ENCODE measurements around the gene ZRANB3.
"Not testable (repeated sequence)": the region's sequence is repeated elsewhere in the genome, so short reads cannot be mapped to it uniquely, and the experiment has no call there.

Gene ZRANB3

DNA sequence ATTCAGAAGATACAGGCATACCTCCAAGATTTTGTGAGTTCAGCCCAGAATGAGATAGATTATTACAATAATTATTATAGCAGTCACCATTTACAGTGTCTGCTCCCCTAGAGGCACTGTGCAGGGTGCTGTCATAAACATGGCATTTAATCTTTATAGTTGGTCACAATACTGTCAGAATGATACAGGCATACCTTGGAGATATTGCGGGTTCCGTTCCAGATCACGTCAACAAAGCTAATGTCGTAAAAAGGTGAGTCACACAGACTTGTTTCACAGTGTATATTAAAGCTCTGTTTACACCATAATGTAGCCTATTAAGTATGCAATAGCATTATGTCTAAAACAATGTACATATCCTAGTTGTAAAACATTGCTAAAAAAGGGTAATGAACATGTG, 45.6 kb downstream of the ZRANB3 start:
- DNase-seq: no peak

DNA sequence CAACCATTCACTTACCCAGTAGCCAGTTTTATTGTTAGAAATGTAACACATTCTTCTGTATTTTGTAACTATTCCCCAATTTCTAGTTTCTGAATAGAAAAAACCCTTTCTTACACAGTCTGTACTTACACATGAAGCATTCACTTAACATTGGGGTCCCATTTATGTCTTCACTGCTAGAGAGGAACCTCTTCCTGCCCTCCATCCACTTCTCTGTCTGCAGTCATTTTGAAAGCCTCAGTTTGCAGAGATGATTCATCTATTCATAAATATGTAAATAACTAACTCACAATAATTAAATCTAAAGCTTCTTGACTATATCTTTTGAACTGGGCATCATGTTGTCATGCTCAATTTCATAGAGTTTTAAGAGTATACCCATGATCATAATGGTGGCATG, 55.9 kb downstream of the ZRANB3 start:
- DNase-seq: no peak

DNA sequence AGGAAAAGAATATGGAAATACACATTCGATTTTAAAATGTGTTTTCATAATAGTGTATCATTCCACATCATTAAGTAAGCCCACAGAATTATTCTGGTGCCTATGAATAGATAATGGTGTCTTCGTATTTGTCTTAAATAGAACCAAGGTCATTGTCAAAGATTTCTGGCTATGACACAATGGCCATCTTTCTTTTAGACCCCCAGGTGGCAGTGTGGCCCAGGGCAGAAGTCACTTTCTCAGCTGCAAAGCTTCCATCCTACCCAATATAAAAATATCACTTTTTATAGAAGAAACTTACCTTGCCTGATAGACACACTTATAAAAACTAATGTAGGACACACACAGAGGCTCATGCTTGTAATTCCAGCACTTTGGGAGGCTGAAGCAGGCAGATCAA, 57.5 kb downstream of the ZRANB3 start:
- no peak for DNase-seq

DNA sequence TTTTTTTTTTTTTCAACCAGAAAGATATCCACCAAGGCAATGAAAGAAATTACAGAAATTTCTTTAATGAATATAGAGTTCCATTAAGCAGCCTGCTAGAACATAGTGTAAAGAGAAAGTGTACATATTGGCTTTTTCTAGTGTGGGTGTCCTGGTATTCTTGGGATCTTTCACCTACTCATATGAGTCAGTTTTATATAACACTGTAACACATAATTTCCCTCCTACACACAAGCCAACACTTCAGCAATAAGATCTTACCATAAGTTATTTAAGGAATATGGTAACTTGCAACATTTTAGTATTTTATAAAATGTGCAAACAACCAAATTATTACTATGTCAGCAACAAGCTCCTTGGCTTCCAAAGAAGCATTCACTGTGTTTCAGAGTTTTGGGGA, 59.9 kb downstream of the ZRANB3 start:
- no peak for DNase-seq

DNA sequence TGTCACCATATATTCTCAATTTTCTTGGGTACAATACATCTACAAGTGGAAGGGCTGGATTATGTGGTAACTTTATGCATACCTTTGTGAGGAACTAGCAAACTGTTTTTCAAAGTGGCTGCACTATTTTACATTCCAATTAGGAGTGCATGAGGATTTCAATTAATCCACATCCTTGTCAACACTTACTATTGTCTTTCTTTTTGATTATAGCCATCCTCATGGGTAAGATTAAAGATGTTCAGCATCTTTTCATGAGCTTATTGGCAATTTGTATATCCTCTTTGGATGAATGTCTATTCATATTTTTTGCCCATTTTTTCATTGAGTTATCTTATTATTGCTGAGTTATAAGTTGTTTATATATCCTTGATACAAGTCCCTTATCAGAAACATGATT, 73.7 kb downstream of the ZRANB3 start:
- DNase-seq: no peak

DNA sequence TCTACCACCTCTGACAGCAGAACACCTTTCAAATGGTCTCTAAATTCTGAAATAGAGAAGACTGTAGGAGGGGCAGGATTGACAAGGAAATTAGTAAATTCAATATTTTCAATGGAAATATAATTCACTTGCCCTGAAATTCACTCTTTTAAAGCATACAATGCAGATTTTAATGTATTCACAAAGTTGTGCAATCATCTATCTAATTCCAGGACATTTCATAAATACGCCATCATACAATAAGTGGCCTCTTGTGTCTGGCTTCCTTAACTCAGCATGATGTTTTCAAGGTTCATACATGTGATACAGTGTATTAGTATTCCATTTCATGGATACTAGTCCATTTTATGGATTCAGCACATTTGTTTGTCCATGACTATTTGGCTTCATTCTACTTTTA, 74.2 kb downstream of the ZRANB3 start:
- no peak for DNase-seq

DNA sequence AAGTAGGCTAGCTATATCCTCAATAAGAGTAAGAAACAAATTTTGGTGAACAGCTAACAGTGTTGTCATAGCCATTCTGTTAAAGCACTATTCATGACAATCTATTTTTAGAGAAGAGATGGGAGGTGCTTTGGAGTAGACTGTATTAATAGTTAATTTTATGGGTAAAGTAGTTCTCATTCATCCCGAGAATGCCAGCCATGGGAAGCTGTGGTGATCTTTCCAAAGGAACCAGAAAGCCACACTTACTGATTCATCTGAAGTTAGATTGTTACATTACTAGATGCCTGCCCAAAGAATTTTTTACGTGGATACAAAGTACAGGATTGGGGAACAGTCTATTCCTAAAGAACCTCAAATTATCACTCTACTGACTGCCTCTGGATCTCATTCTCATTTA, 74.6 kb downstream of the ZRANB3 start:
- no peak for DNase-seq

DNA sequence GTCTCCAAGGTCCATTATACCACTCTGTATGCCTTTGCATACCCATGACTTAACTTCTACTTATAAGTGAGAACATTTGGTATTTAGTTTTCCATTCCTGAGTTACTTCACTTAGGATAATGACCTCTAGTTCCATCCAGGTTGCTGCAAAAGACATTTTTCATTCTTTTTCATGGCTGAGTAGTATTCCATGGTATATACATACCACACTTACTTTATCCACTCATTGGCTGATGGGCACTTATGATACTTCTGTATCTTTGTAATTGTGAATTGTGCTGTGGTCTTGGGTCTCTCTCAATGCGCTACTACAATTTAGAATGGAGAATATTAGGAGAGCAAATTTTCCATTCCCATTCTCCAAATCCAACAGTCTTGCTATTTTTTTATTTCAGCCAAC, 76.4 kb downstream of the ZRANB3 start:
- no peak for DNase-seq

DNA sequence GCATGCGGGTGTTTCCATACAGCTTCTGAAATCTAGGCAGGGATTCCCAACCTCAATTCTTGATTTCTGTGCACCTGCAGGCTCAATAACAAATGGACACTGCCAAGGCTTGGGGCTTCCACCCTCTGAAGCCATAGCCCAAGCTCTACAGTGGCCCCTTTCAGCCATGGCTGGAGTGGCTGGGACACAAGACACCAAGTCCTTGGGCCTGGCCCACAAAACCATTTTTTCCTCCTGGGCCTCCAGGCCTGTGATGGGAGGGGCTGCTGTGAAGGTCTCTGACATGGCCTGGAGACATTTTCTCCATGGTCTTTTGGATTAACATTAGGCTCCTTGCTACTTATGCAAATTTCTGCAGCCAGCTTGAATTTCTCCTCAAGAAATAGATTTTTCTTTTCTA, 78.0 kb downstream of the ZRANB3 start:
- DNase-seq: not testable (repeated sequence)

DNA sequence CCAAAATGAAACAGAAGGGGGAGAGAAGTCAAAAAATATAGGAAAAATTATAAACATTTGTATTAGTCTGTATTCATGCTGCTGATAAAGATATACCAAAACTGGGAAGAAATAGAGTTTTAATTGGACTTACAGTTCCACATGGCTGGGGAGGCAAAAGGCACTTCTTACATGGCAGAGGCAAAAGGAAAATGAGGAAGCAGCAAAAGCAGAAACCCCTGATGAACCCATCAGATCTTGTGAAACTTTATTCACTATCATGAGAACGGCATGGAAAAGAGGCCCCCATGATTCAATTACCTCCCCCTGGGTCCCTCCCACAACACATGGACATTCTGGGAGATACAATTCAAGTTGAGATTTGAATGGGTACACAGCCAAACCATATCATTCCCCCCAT, 79.1 kb downstream of the ZRANB3 start:
- DNase-seq: no peak

DNA sequence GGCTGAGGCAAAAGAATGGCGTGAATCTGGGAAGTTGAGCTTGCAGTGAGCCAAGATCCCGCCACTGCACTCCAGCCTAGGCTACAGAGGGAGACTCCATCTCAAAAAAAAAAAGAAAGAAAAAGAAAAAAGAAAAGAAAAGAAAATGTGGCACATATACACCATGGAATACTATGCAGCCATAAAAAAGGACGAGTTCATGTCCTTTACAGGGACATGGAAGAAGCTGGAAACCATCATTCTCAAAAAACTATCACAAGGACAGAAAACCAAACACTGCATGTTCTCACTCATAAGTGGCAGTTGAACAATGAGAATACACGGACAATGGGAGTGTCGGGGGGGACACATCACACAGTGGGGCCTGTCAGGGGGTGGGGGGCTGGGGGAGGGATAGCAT, 88.0 kb downstream of the ZRANB3 start:
- DNase-seq: not testable (repeated sequence)

DNA sequence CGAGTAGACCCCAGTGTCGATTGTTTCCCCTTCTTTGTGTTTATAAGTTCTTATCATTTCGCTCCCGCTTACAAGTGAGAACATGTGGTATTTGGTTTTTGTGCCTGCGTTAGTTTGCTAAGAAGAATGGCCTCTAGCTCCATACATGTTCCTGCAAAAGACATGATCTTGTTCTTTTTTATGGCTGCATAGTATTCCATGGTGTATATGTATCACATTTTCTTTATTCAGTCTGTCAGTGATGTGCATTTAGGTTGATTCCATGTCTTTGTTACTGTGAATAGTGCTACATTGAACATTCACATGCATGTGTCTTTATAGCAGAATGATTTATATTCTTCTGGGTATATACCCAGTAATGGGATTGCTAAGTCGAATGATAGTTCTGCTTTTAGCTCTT, 95.9 kb downstream of the ZRANB3 start:
- DNase-seq: not testable (repeated sequence)

DNA sequence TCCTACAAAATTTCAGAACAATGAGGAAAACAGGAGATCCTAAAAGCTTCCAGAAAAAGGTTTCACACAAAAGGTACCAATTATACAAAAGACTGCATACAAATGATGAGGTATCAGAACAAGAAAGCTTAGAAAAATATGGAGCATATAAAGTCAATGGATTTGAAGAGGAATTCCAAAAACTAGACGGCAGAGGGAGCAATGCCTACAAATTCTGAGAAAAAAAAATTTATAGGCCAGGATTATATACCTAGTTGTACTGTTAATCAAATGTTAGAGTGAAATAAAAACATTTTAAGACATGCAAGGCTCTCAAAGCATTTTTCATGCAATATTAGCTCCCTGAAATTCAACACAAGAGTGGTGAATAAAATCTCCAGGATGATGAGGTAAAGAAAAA, 106.2 kb downstream of the ZRANB3 start:
- DNase-seq: no peak

DNA sequence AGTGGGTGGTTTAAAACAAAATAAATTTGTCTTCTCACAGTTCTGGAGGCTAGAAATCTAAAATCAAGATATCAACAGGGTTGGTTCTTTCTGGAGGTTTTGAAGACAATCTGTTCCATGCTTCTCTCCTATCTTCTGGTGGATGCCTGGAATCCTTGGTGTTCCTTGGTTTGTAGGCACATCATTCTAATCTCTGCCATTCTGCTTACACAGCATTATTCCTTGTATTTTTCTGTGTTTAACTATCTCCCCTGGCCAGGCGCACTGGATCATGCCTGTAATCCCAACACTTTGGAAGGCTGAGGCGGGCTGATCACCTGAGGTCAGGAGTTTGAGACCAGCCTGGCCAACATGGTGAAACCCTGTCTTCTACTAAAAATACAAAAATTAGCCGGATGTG, 108.1 kb downstream of the ZRANB3 start:
- no peak for DNase-seq

DNA sequence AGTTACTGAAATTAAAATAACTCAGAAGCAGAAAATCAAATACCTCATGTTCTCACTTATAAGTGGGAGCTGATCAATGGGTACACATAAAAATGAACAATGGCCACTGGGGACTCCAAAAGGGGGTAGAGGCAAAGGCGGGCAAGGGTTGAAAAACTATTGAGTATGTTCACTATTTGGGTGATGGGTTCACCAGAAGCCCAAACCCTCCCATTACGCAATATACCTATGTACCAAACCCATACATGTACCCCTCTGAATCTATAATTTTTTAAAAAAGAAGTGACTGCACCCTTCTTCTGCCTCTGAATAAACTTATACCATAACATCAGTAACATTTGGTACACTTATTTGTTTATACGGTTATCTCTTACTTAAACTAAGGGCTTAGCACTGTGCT, 119.4 kb downstream of the ZRANB3 start:
- no peak for DNase-seq

DNA sequence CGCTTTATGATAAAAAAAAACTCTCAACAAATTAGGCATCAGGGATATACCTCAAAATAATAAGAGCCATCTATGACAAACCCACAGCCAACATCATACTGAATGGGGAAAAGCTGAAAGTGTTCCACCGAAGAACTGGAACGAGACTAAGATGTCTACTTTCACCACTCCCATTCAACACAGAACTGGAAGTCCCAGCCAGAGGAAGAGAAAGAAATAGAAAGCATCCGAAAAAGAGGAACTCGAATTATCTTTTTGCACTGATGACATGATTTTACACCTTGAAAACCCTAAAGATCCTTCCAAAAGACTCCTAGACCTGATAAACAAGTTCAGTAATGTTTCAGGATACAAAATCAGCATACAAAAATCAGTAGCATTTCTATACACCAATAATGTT, 121.6 kb downstream of the ZRANB3 start:
- no peak for DNase-seq

DNA sequence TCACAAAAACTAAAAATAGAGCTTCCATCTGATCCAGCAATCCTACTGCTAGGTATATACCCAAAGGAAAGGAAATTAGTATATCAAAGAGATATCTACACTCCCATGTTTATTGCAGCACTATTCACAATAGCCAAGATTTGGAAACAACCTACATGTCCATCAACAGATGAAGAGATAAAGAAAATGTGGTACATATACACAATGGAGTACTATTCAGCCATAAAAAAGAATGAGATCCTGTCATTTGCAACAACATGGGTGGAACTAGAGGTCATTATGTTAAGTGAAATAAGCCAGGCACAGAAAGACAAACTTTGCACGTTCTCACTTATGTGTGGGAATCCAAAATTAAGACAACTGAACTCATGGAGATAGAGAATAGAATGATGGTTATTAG, 134.8 kb downstream of the ZRANB3 start:
- DNase-seq: not testable (repeated sequence)

DNA sequence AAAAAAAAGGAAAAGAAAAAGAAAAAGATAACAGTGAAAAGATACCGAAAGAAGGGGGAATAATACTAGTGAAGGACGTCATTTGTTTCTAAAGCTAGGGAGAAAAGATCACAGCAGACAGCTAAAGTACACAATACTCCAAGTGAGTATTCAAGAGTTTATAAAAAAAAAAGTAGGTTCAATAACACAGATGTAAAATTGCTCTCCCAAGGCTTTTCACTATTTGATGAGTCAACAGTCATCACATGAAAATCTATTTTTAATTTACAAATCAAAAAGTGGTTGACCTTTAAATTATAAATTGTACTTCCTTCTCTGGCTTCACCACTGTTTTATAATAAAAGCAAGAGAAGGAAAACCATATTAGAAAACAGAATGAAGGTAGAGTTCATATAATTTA, 144.0 kb downstream of the ZRANB3 start:
- DNase-seq: no peak

DNA sequence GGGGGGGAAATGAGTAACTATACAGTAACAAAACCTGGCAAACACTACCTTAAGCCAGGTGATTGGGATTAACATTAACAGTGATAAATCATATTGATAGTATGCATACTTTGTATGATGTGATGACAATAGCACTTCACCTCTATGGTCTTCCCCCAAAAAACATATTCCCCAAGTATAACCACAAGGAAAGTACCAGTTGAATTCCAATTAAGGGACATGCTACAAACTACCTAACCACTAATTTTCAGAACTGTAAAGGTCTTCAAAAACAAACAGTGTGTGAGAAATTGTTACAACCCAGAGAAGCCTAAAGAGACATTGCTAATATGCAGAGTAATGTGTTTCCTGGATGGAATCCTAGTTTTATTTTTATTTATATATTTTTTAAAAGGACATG, 152.4 kb downstream of the ZRANB3 start:
- no peak for DNase-seq

DNA sequence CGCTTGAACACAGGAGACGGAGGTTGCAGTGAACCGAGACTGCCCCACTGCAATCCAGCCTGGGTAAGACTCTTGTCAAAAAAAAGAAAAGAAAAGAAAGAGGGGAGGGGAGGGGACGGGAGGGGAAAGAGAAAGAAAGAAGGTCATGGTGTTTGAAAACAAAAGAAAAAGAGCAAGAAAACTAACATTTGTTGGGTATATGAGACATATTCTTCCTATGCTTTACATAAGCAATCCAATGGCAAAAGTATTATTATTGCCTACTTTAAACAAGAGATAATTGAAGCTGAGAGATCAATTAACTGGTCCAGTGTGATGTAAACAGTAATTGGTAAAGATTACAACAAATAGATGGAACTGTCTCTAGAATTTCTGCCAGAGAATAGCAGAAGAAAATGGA, 157.3 kb downstream of the ZRANB3 start:
- DNase-seq: no peak

DNA sequence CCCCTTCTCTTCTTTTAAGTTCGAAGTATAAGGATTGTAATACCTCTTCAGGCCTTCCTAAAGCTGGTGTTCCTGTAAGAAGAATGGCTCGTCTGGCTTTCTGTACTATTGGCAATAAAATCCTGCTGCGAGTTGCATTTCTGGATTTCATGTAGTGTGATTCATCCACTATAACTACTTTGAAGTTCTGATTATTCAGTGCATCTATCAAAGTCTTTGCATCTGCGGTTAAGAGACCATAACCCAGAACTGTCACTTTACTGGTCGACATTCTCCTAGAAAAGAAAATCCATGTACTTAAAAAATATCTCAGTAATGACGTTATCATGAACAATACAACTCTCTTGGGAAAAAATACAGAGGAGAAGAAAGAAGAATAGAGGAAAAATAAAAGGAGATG, 181.1 kb downstream of the ZRANB3 start:
- no peak for DNase-seq

DNA sequence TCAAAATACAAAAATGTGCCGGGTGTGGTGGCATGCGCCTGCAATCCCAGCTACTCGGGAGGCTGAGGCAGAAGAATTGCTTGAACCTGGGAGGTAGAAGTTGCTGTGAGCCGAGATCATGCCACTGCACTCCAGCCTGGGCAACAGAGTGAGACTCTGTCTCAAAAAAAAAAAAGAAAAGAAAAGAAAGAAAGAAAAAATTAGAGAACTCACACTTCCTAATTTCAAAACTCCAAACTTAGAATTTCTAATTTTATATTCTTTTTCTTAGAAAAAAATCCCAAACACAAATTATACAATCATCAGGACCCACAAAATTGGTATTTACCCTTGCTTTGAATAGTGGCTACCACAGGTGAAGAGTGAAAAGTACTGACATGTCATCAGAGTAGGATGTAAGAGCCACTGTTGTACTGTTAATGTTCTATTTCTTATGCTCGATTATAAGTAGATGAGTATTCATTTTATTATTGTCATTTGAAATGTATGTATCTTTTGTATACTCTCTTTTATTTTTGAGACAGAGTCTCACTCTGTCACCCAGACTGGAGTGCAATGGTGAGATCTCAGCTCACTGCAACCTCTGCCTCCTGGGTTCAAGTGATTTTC, 182.8 kb downstream of the ZRANB3 start:
- not testable (repeated sequence) for DNase-seq

DNA sequence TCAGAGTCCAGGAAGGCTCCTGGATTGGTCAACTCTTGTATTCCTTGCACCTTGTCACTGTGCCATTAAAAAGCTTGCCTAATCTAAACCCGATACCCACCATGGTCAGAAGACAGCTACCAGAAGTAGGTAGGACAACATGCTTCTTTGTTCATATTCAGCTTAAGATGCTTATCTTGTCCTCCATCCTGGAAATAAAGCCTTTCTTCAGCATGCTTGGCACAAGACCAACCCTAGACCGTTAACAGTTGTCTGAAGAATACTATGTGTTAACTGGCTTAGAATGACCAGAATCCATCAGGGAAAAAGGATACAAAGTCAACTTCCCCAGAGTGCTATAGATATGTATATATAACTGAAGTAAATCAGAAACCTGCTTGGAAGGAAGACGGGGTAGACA, 193.9 kb downstream of the ZRANB3 start:
- DNase-seq: no peak

DNA sequence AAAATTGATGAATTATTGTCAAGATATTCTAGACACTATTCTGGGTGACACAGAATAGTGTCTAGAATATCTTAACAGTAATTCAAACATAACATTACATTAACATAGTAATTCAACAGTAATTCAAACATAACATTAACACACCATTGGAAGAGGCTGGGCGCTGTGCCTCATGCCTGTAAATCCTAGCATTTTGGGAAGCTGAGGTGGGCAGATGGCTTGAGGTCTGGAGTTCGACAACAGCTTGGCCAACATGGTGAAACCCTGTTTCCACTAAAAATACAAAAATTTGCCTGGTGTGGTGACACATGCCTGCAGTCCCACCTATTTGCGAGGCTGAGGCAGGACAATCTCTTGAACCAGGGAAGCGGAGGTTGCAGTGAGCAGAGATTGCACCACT, 195.8 kb downstream of the ZRANB3 start:
- DNase-seq: no peak

DNA sequence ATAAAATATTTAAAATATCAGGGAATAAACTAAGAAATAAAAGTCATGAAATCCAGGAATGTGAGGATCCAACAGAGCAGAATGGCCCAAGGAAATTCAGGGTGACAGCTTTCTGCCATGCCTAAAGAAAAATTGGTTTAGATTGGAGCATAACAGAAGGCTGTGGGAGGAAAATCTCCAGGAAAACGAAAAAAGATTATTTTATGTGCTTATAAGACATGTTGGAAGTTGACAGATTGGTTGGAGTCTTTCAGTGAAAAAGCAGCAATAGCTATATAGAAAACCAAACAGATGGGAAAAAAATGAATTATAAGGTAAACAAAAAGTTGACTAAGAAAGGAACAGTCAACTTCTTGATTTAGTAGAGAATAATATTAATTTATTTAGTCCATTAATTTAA, 203.9 kb downstream of the ZRANB3 start:
- DNase-seq: no peak

All from DMS79 (cell line).